ENCODE measurements around the gene WIPF2.
A peak's percentile ranks its signal among the peaks of the same experiment; 100 is the strongest.

Gene WIPF2

GRCh38 chr17:40307740-40308239, 88.7 kb downstream of the WIPF2 start:
- no peaks in the 10 kb centered on the region for H3K9me3 ChIP-seq (ENCODE audit: control insufficient read depth, insufficient read depth, low read depth, low read length)
- H3K4me1 ChIP-seq (ENCODE audit: control insufficient read depth, insufficient read depth, low read length): peaks cover 31% of the 10 kb centered on the region
- ChIA-PET CTCF (interaction anchor here (0.6 to 16.6 kb wide), 10 partner anchors 10 to 273 kb away, joined by 3 to 453 read pairs (median 6); partner anchors contain the start of genes GJD3 and WIPF2), POLR2A (interaction anchor here (0.9 to 3.3 kb wide), 10 partner anchors 9 to 195 kb away, joined by 3 to 43 read pairs (median 8); partner anchors contain the start of genes CDC6 and TOP2A)
- peak overlapping the region; percentile 70 for H3K27ac ChIP-seq (ENCODE audit: extremely low read depth, low read depth, low read length)
- peaks cover 6 to 21% of the 10 kb centered on the region in 2 experiments for H3K36me3 ChIP-seq (ENCODE audit: control insufficient read depth in 2 of 2, insufficient read depth in 1 of 2, low read length in 2 of 2)
- no peak overlapping the region for H3K4me3 ChIP-seq (ENCODE audit: low read depth, low read length)
- no peak for TF ChIP-seq PRDM4 (tag by site-specific recombination; IDR thresholded peaks at IDR 0.05)
- no peak for TF ChIP-seq ZNF548 (tag by site-specific recombination; IDR thresholded peaks at IDR 0.05)
- TF ChIP-seq ZNF423 (tag by site-specific recombination; IDR thresholded peaks at IDR 0.05): peak; percentile 27; the same call in 1 of the 2 replicates
- no peak for TF ChIP-seq SALL2 (tag by site-specific recombination; IDR thresholded peaks at IDR 0.05; ENCODE audit: borderline replicate concordance)
- no peak for TF ChIP-seq ZEB2 (tag by site-specific recombination; IDR thresholded peaks at IDR 0.05)
- TF ChIP-seq ZNF704 (tag by site-specific recombination; IDR thresholded peaks at IDR 0.05): no peak
- TF ChIP-seq ZNF394 (tag by site-specific recombination; IDR thresholded peaks at IDR 0.05; ENCODE audit: borderline replicate concordance): 0 out of 2 replicates have a peak, but pooled peaks have one; percentile 0
- TF ChIP-seq ZNF10 (tag by site-specific recombination; IDR thresholded peaks at IDR 0.05): no peak
- no peak for TF ChIP-seq PATZ1 (tag by site-specific recombination; IDR thresholded peaks at IDR 0.05)
- TF ChIP-seq OSR2 (tag by site-specific recombination; IDR thresholded peaks at IDR 0.05): peak; percentile 33
- TF ChIP-seq GLIS1 (tag by site-specific recombination; IDR thresholded peaks at IDR 0.05): peak; percentile 67
- TF ChIP-seq ZNF404 (tag by site-specific recombination; IDR thresholded peaks at IDR 0.05): no peak
- TF ChIP-seq ZBTB26 (tag by site-specific recombination; optimal IDR thresholded peaks at IDR 0.05): no peak
- peak; percentile 85 for TF ChIP-seq WT1 (tag by site-specific recombination; IDR thresholded peaks at IDR 0.05)
- no peak for TF ChIP-seq HIC1 (tag by site-specific recombination; IDR thresholded peaks at IDR 0.05)
- no peak for TF ChIP-seq ZNF37A (tag by site-specific recombination; IDR thresholded peaks at IDR 0.05)
- TF ChIP-seq ZFP3 (tag by site-specific recombination; IDR thresholded peaks at IDR 0.05; ENCODE audit: low read depth): no peak
- TF ChIP-seq ZNF645 (tag by site-specific recombination; IDR thresholded peaks at IDR 0.05): no peak
- TF ChIP-seq ZNF837 (tag by site-specific recombination; IDR thresholded peaks at IDR 0.05): no peak
- no peak for TF ChIP-seq ZNF311 (tag by site-specific recombination; IDR thresholded peaks at IDR 0.05; ENCODE audit: borderline replicate concordance)
- TF ChIP-seq HOXA7 (CRISPR knock-in tag; IDR thresholded peaks at IDR 0.05; ENCODE audit: borderline replicate concordance): no peak
- peak; percentile 26; the same call in 1 of the 2 replicates for TF ChIP-seq KLF17 (tag by site-specific recombination; IDR thresholded peaks at IDR 0.05)
- TF ChIP-seq OVOL3 (tag by site-specific recombination; IDR thresholded peaks at IDR 0.05): 0 out of 2 replicates have a peak, but pooled peaks have one; percentile 73
- TF ChIP-seq ZNF221 (tag by site-specific recombination; IDR thresholded peaks at IDR 0.05; ENCODE audit: borderline replicate concordance): no peak
- no peak for TF ChIP-seq EGR2 (tag by site-specific recombination; IDR thresholded peaks at IDR 0.05; ENCODE audit: low read depth)
- peak; percentile 99 for TF ChIP-seq ZSCAN16 (tag by site-specific recombination; IDR thresholded peaks at IDR 0.05)
- peak; percentile 18; the same call in 1 of the 2 replicates for TF ChIP-seq SP7 (tag by site-specific recombination; IDR thresholded peaks at IDR 0.05)
